Liver (tissue), 9 donors: Measurements from ENCODE around the gene TPBG. TPM values are rescaled to one million over a fixed set of nuclear protein-coding genes. Genes with fewer than 3 reads are reported as not detected.

Source experiments
- DNase-seq: peaks from one replicate; pipeline ENCODE4 v3.0.0-alpha.2; 2017; ENCODE audit warnings: low spot score
- H3K27ac ChIP-seq, 2 donors: one replicate each; pipeline ENCODE4 v1.7.0; 2013; ENCODE audit warnings: inconsistent platforms in 2 of 2, low read length in 2 of 2, control low read depth in 1 of 2, low read depth in 1 of 2, mild to moderate bottlenecking in 1 of 2
- H3K27me3 ChIP-seq, 4 donors: one replicate each; pipeline versions ENCODE4 v1.6.1 to v1.7.0; 2013; ENCODE audit warnings: low read length in 3 of 4, inconsistent platforms in 1 of 4, mild to moderate bottlenecking in 1 of 4, moderate library complexity in 1 of 4; ENCODE audit not compliant: control insufficient read depth in 4 of 4, insufficient read depth in 4 of 4
- H3K36me3 ChIP-seq, 4 donors: one replicate each; pipeline versions ENCODE4 v1.6.1 to v1.7.0; 2013; ENCODE audit warnings: low read length in 3 of 4, mild to moderate bottlenecking in 3 of 4, low read depth in 1 of 4, moderate library complexity in 1 of 4; ENCODE audit not compliant: control insufficient read depth in 4 of 4, insufficient read depth in 3 of 4
- H3K4me1 ChIP-seq, 4 donors: one replicate each; pipeline versions ENCODE4 v1.6.1 to v1.7.0; 2013; ENCODE audit warnings: low read length in 3 of 4, mild to moderate bottlenecking in 3 of 4, moderate library complexity in 1 of 4; ENCODE audit not compliant: control insufficient read depth in 4 of 4, insufficient read depth in 4 of 4
- H3K4me3 ChIP-seq, 3 donors: one replicate each; pipeline versions ENCODE4 v1.6.1 to v1.7.0; 2013; ENCODE audit warnings: low read length in 3 of 3, control low read depth in 1 of 3, low read depth in 1 of 3, mild to moderate bottlenecking in 1 of 3
- H3K9ac ChIP-seq, 2 donors: one replicate each; pipeline ENCODE4 v1.7.0; 2013; ENCODE audit warnings: low read length in 2 of 2, mild to moderate bottlenecking in 2 of 2, moderate library complexity in 2 of 2, control low read depth in 1 of 2, low read depth in 1 of 2
- H3K9me3 ChIP-seq, 4 donors: one replicate each; pipeline versions ENCODE4 v1.6.1 to v1.7.0; 2013; ENCODE audit warnings: low read length in 3 of 4; ENCODE audit not compliant: control insufficient read depth in 4 of 4
- ATF3 ChIP-seq: IDR thresholded peaks from 2 replicates; pipeline ENCODE4 v1.6.1; 2016; ENCODE audit warnings: antibody characterized with exemption
- CTCF ChIP-seq: fragments of 150-350 bp; IDR thresholded peaks from 2 replicates; pipeline ENCODE4 v1.5.1; 2017; ENCODE audit warnings: improper control_type of control experiment, low read depth, low read length; ENCODE audit not compliant: missing input control
- EGR1 ChIP-seq, 2 donors: IDR thresholded peaks; 2 replicates each; pipeline ENCODE4 v1.6.1; 2016 to 2018; ENCODE audit warnings: antibody characterized with exemption in 2 of 2, low read depth in 2 of 2
- FOXA1 ChIP-seq: IDR thresholded peaks from 2 replicates; pipeline ENCODE4 v1.6.1; 2016; ENCODE audit warnings: antibody characterized with exemption
- FOXA2 ChIP-seq: IDR thresholded peaks from 2 replicates; pipeline ENCODE4 v1.6.1; 2016; ENCODE audit warnings: antibody characterized with exemption
- GABPA ChIP-seq, 2 donors: IDR thresholded peaks in 1 of 2; conservative IDR thresholded peaks in 1 of 2; 2 replicates each; pipeline ENCODE4 v1.6.1; 2016; ENCODE audit warnings: antibody characterized with exemption in 2 of 2, mild to moderate bottlenecking in 1 of 2, moderate library complexity in 1 of 2
- HNF4A ChIP-seq, 2 donors: conservative IDR thresholded peaks; 2 replicates each; pipeline ENCODE4 v1.6.1; 2016; ENCODE audit warnings: antibody characterized with exemption in 2 of 2, mild to moderate bottlenecking in 2 of 2
- HNF4G ChIP-seq: IDR thresholded peaks from 2 replicates; pipeline ENCODE4 v1.6.1; 2016; ENCODE audit warnings: antibody characterized with exemption
- JUND ChIP-seq, 2 donors: IDR thresholded peaks; 2 replicates each; pipeline ENCODE4 v1.6.1; 2016; ENCODE audit warnings: antibody characterized with exemption in 2 of 2
- NR2F2 ChIP-seq: IDR thresholded peaks from 2 replicates; pipeline ENCODE4 v1.6.1; 2016; ENCODE audit warnings: antibody characterized with exemption
- REST ChIP-seq: IDR thresholded peaks from 2 replicates; pipeline ENCODE4 v1.6.1; 2016; ENCODE audit warnings: antibody characterized with exemption, mild to moderate bottlenecking
- RXRA ChIP-seq, 2 donors: IDR thresholded peaks; 2 replicates each; pipeline ENCODE4 v1.6.1; 2017 to 2018; ENCODE audit warnings: antibody characterized with exemption in 2 of 2, mild to moderate bottlenecking in 1 of 2
- SP1 ChIP-seq: IDR thresholded peaks from 2 replicates; pipeline ENCODE4 v1.6.1; 2018; ENCODE audit warnings: antibody characterized with exemption, mild to moderate bottlenecking
- YY1 ChIP-seq: IDR thresholded peaks from 2 replicates; pipeline ENCODE4 v1.6.1; 2016; ENCODE audit warnings: antibody characterized with exemption, mild to moderate bottlenecking
- ZBTB33 ChIP-seq: IDR thresholded peaks from 2 replicates; pipeline ENCODE4 v1.6.1; 2016; ENCODE audit warnings: antibody characterized with exemption
- WGBS: extraction: QIAGEN DNeasy Blood & Tissue Kit; methylation state at CpG from one replicate; pipeline ENCODE4 v1.1.7; 2013; 5-methylcytosine and 5-hydroxymethylcytosine counted together
- polyA plus RNA-seq, 2 donors: library from polyadenylated mRNA; stranded (reverse) in 1 of 2; unstranded in 1 of 2; fragments of 200-250 nt in 1 of 2; fragments of >200 nt in 1 of 2; fragmentation: Nextera tagmentation in 1 of 2; extraction: Ambion mirVana in 1 of 2; gene quantifications; one replicate each; pipeline versions ENCODE4 v1.2.1 to v1.2.3, GENCODE V29; 2013 to 2015
- total RNA-seq, 2 donors: library from RNA; depleted of rRNA; stranded (reverse); fragments of >200 nt; gene quantifications; one replicate each; pipeline ENCODE4 v1.2.3, GENCODE V29; 2014
- donor health status: healthy.
- donor health status: healthy.
- donor health status: healthy.
- donor health status: healthy.
- donor health status: healthy.

Gene TPBG
- total and polyA plus RNA-seq, 4 donors, result 0.37 to 1.3 (median 0.62) TPM

- Histone ChIP-seq H3K4me3 (no peak overlapping the region), H3K9me3 (peaks cover 0 to 2% (median 0%) of the 10 kb centered on the region in 4 donors), H3K36me3 (no peaks in the 10 kb centered on the region), H3K4me1 (peaks cover 16 to 24% (median 20%) of the 10 kb centered on the region in 4 donors), H3K27me3 (peaks cover 0 to 13% (median 11%) of the 10 kb centered on the region in 4 donors), H3K27ac (no peak overlapping the region), H3K9ac (no peak overlapping the region)
- 65% methylated on average over 3 of the region's 3 CpGs for WGBS
- no peak for DNase-seq
- no peak for TF ChIP-seq HNF4G
Observed at GRCh38 chr6:82361631-82362030, 2.0 kb upstream of the TPBG start.

- TF ChIP-seq HNF4A (conservative IDR thresholded peaks at IDR 0.05) (no peak), FOXA1 (no peak), ATF3 (no peak), SP1 (no peak), ZBTB33 (no peak), FOXA2 (no peak), GABPA (IDR thresholded peaks at IDR 0.05 in 1 of 2, conservative IDR thresholded peaks at IDR 0.05 in 1 of 2) (no peak), HNF4G (no peak), JUND (IDR thresholded peaks at IDR 0.05) (no peak), RXRA (IDR thresholded peaks at IDR 0.05) (no peak), YY1 (no peak), EGR1 (IDR thresholded peaks at IDR 0.05; ENCODE audit: low read depth in 2 of 2) (no peak), CTCF (no peak), REST (no peak), NR2F2 (no peak)
- 50% methylated on average over 4 of the region's 4 CpGs for WGBS
- no peak for DNase-seq
- Histone ChIP-seq H3K4me1 (peaks cover 16 to 24% (median 20%) of the 10 kb centered on the region in 4 donors), H3K4me3 (no peak overlapping the region), H3K9me3 (peaks cover 0 to 2% (median 0%) of the 10 kb centered on the region in 4 donors), H3K27me3 (peaks cover 0 to 13% (median 11%) of the 10 kb centered on the region in 4 donors), H3K36me3 (no peaks in the 10 kb centered on the region), H3K27ac (no peak overlapping the region), H3K9ac (no peak overlapping the region)
Observed at GRCh38 chr6:82362144-82362543, 1.5 kb upstream of the TPBG start.
